H9 (cell line): ENCODE measurements around the gene SRGN. TPM values are rescaled to one million over a fixed set of nuclear protein-coding genes. Genes with fewer than 3 reads are reported as not detected.

Source experiments
- DNase-seq: peaks from one replicate; pipeline ENCODE4 v3.0.0-alpha.2; 2017
- H2AFZ ChIP-seq: one replicate; pipeline ENCODE4 v1.6.1; 2013; ENCODE audit warnings: mild to moderate bottlenecking, low read length, control low read depth, moderate library complexity
- H2AK5ac ChIP-seq: 2 replicates; pipeline ENCODE4 v1.6.1; 2013; ENCODE audit warnings: low read length, control low read depth, mixed read lengths; ENCODE audit not compliant: insufficient read length
- H2BK120ac ChIP-seq: one replicate; pipeline ENCODE4 v1.6.1; 2013; ENCODE audit warnings: low read depth, mild to moderate bottlenecking, low read length, control low read depth, inconsistent platforms; ENCODE audit not compliant: poor library complexity, severe bottlenecking
- H2BK12ac ChIP-seq: 2 replicates; pipeline ENCODE4 v1.6.1; 2013; ENCODE audit warnings: low read length, control low read depth, mixed read lengths, low read depth; ENCODE audit not compliant: insufficient read length
- H2BK15ac ChIP-seq: 2 replicates; pipeline ENCODE4 v1.6.1; 2013; ENCODE audit warnings: low read depth, low read length, control low read depth
- H2BK20ac ChIP-seq: one replicate; pipeline ENCODE4 v1.6.1; 2013; ENCODE audit warnings: low read depth, mild to moderate bottlenecking, low read length, control low read depth, inconsistent platforms; ENCODE audit not compliant: poor library complexity, severe bottlenecking
- H2BK5ac ChIP-seq: 2 replicates; pipeline ENCODE4 v1.6.1; 2013; ENCODE audit warnings: low read length, control low read depth, mixed read lengths; ENCODE audit not compliant: insufficient read length
- H3K14ac ChIP-seq: 2 replicates; pipeline ENCODE4 v1.6.1; 2013; ENCODE audit warnings: low read length, control low read depth; ENCODE audit not compliant: insufficient read depth
- H3K18ac ChIP-seq: 2 replicates; pipeline ENCODE4 v1.6.1; 2013; ENCODE audit warnings: low read depth, mild to moderate bottlenecking, mixed read lengths, low read length, control low read depth; ENCODE audit not compliant: insufficient read length
- H3K23ac ChIP-seq: 2 replicates; pipeline ENCODE4 v1.6.1; 2013; ENCODE audit warnings: low read length, control low read depth, mixed read lengths, low read depth; ENCODE audit not compliant: insufficient read length
- H3K23me2 ChIP-seq: 2 replicates; pipeline ENCODE4 v1.6.1; 2013; ENCODE audit warnings: low read depth, mild to moderate bottlenecking, mixed read lengths, low read length, control low read depth; ENCODE audit not compliant: insufficient read length, poor library complexity, severe bottlenecking
- H3K27ac ChIP-seq: 2 replicates; pipeline ENCODE4 v1.5.1; 2013; ENCODE audit warnings: low read length, control low read depth, mixed read lengths, low read depth; ENCODE audit not compliant: insufficient read length
- H3K27me3 ChIP-seq: 2 replicates; pipeline ENCODE4 v1.6.1; 2013; ENCODE audit warnings: low read length, control low read depth, inconsistent platforms; ENCODE audit not compliant: insufficient read depth
- H3K4ac ChIP-seq: 2 replicates; pipeline ENCODE4 v1.6.1; 2013; ENCODE audit warnings: low read depth, mild to moderate bottlenecking, control low read depth, inconsistent platforms, low read length, moderate library complexity
- H3K4me1 ChIP-seq: 2 replicates; pipeline ENCODE4 v1.6.1; 2013; ENCODE audit warnings: low read length, control low read depth, inconsistent platforms; ENCODE audit not compliant: insufficient read depth
- H3K4me2 ChIP-seq: 2 replicates; pipeline ENCODE4 v1.6.1; 2013; ENCODE audit warnings: low read length, control low read depth, mixed read lengths; ENCODE audit not compliant: insufficient read length, insufficient read depth
- H3K56ac ChIP-seq: 2 replicates; pipeline ENCODE4 v1.6.1; 2013; ENCODE audit warnings: low read depth, mild to moderate bottlenecking, mixed read lengths, low read length, control low read depth; ENCODE audit not compliant: insufficient read length
- H3K79me1 ChIP-seq: 2 replicates; pipeline ENCODE4 v1.6.1; 2013; ENCODE audit warnings: low read depth, mild to moderate bottlenecking, moderate library complexity, low read length, control low read depth, inconsistent platforms; ENCODE audit not compliant: insufficient read depth, poor library complexity, severe bottlenecking
- H3K79me2 ChIP-seq: 2 replicates; pipeline ENCODE4 v1.6.1; 2013; ENCODE audit warnings: low read length, control low read depth, inconsistent platforms; ENCODE audit not compliant: insufficient read depth
- H3K9ac ChIP-seq: 2 replicates; pipeline ENCODE4 v1.6.1; 2013; ENCODE audit warnings: low read length, control low read depth, mixed read lengths; ENCODE audit not compliant: insufficient read length; ENCODE audit errors: extremely low read depth
- H3K9me3 ChIP-seq: one replicate; pipeline ENCODE4 v1.6.1; 2013; ENCODE audit warnings: low read depth, low read length, inconsistent platforms; ENCODE audit not compliant: control insufficient read depth
- H3T11ph ChIP-seq: one replicate; pipeline ENCODE4 v1.6.1; 2013; ENCODE audit warnings: mild to moderate bottlenecking, low read length, control low read depth, inconsistent platforms
- H4K20me1 ChIP-seq: one replicate; pipeline ENCODE4 v1.6.1; 2013; ENCODE audit not compliant: control insufficient read depth, insufficient read length, insufficient read depth
- H4K5ac ChIP-seq: 2 replicates; pipeline ENCODE4 v1.6.1; 2013; ENCODE audit warnings: low read depth, mild to moderate bottlenecking, mixed read lengths, low read length, control low read depth; ENCODE audit not compliant: insufficient read length
- H4K8ac ChIP-seq: replicated peaks from 2 replicates; pipeline ENCODE4 v1.6.1; 2013; ENCODE audit warnings: low read length, control low read depth, mixed read lengths, low read depth; ENCODE audit not compliant: insufficient read length
- H4K91ac ChIP-seq: 2 replicates; pipeline ENCODE4 v1.6.1; 2013; ENCODE audit warnings: low read depth, mild to moderate bottlenecking, moderate library complexity, mixed read lengths, low read length, control low read depth; ENCODE audit not compliant: insufficient read length
- H3K27ac Mint-ChIP-seq, 3 experiments: 2 replicates in 2 of 3; 3 replicates in 1 of 3; pipeline ENCODE4 v1.8.0; 2020 to 2021; ENCODE audit warnings: mixed read lengths in 3 of 3, mild to moderate bottlenecking in 1 of 3, moderate library complexity in 1 of 3
- H3K27me3 Mint-ChIP-seq: 2 replicates; pipeline ENCODE4 v1.8.0; 2021; ENCODE audit warnings: low read depth, mild to moderate bottlenecking, moderate library complexity, mixed read lengths
- H3K36me3 Mint-ChIP-seq, 3 experiments: 2 replicates in 2 of 3; 3 replicates in 1 of 3; pipeline ENCODE4 v1.8.0; 2020 to 2021; ENCODE audit warnings: low read depth in 3 of 3, mixed read lengths in 3 of 3; ENCODE audit not compliant: insufficient read depth in 1 of 3
- H3K4me1 Mint-ChIP-seq, 2 experiments: 2 replicates each; pipeline ENCODE4 v1.8.0; 2020; ENCODE audit warnings: mixed read lengths in 2 of 2
- H3K4me3 Mint-ChIP-seq, 2 experiments: 2 replicates in 1 of 2; 3 replicates in 1 of 2; pipeline ENCODE4 v1.8.0; 2020 to 2021; ENCODE audit warnings: mild to moderate bottlenecking in 2 of 2, mixed read lengths in 2 of 2, moderate library complexity in 1 of 2
- H3K9me3 Mint-ChIP-seq, 2 experiments: 2 replicates in 1 of 2; 3 replicates in 1 of 2; pipeline ENCODE4 v1.8.0; 2020; ENCODE audit warnings: mild to moderate bottlenecking in 2 of 2, mixed read lengths in 2 of 2, moderate library complexity in 1 of 2
- WGBS: extraction: QIAGEN DNeasy Blood & Tissue Kit; methylation state at CpG from one replicate; pipeline ENCODE4 v1.1.7; 2013; ENCODE audit warnings: missing lambda C conversion rate, low lambda C conversion rate, mixed read lengths; ENCODE audit not compliant: insufficient read length; ENCODE audit errors: extremely low coverage; 5-methylcytosine and 5-hydroxymethylcytosine counted together
- total RNA-seq: library from RNA; stranded (reverse); gene quantifications from 2 replicates; pipeline ENCODE4 v1.2.1, GENCODE V29; 2021
- TF ChIP-seq, protein P1 (sequence below): fragments of 200-600 bp; sonication (generic); conservative IDR thresholded peaks from 3 replicates; pipeline ENCODE4 v1.8.0; 2021; ENCODE audit warnings: antibody characterized with exemption, mild to moderate bottlenecking

The SRGN gene
- total RNA-seq, 1 experiment from 2014 or later, result not detected

DNA sequence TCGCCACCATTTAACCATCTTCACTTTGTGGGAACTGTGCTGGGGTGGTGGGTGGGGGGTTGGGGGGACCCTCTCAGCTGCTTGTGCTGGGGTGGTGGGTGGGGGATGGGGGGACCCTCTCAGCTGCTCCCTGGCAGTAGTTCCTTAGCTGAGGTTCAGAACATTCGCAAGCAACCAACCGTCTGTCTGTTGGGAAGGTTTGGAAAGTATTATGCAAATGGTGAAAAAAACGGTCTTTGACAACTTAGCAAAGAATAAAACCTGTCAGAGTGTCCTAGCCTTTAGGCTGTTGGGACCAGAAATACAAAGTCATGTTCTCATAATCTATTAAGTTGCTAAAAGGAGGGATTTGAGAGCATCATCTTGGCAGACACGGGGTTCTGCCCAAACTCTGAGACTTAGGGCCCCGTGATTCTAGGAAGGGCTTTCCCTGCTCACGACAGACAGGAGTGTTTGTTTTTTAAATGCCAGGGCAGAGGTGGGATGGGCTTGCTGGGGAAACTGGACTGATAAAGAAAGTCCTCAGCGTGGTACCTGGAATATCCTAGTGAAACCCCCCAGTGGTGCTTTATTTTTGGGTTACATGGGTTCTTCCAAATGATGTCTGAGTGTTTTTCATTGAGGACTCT lies 14.1 kb upstream of the SRGN start:
- no peak overlapping the region for H3T11ph ChIP-seq
- H4K5ac ChIP-seq, result no peak overlapping the region
- peaks cover 16 to 25% of the 10 kb centered on the region in 2 experiments for H3K4me1 Mint-ChIP-seq
- no peak overlapping the region for H3K56ac ChIP-seq
- H2BK5ac ChIP-seq, result no peak overlapping the region
- H4K8ac ChIP-seq, result no peak overlapping the region
- no peak overlapping the region for H3K23ac ChIP-seq
- no peak overlapping the region for H2BK120ac ChIP-seq
- H3K4me1 ChIP-seq, result no peaks in the 10 kb centered on the region
- H4K20me1 ChIP-seq, result no peaks in the 10 kb centered on the region
- no peaks in the 10 kb centered on the region for H3K23me2 ChIP-seq
- H3K4me2 ChIP-seq, result no peak overlapping the region
- no peaks in the 10 kb centered on the region for H3K27me3 ChIP-seq
- no peaks in the 10 kb centered on the region for H3K79me2 ChIP-seq
- H3K18ac ChIP-seq, result no peak overlapping the region
- no peaks in the 10 kb centered on the region for H3K79me1 ChIP-seq
- H2BK15ac ChIP-seq, result no peak overlapping the region
- no peaks in the 10 kb centered on the region; the same call in 1 of the 2 replicates for H3K27me3 Mint-ChIP-seq
- H3K14ac ChIP-seq, result no peak overlapping the region
- H3K27ac Mint-ChIP-seq, result peak overlapping the region in 1 of 3 experiments; percentile 40; a peak in 1 of 7 replicates
- no peak overlapping the region for H2AK5ac ChIP-seq
- no peaks in the 10 kb centered on the region; a peak in 1 of 7 replicates for H3K36me3 Mint-ChIP-seq
- no peak overlapping the region for H2AFZ ChIP-seq
- H3K9me3 ChIP-seq, result no peaks in the 10 kb centered on the region
- H3K4me3 Mint-ChIP-seq, result no peak overlapping the region
- H3K9me3 Mint-ChIP-seq, result no peaks in the 10 kb centered on the region
- no peak overlapping the region for H3K27ac ChIP-seq
- WGBS, result no CpG with 5 or more reads among the region's 8 CpGs
- DNase-seq, result no peak
- H2BK12ac ChIP-seq, result no peak overlapping the region
- TF ChIP-seq, protein P1, sequence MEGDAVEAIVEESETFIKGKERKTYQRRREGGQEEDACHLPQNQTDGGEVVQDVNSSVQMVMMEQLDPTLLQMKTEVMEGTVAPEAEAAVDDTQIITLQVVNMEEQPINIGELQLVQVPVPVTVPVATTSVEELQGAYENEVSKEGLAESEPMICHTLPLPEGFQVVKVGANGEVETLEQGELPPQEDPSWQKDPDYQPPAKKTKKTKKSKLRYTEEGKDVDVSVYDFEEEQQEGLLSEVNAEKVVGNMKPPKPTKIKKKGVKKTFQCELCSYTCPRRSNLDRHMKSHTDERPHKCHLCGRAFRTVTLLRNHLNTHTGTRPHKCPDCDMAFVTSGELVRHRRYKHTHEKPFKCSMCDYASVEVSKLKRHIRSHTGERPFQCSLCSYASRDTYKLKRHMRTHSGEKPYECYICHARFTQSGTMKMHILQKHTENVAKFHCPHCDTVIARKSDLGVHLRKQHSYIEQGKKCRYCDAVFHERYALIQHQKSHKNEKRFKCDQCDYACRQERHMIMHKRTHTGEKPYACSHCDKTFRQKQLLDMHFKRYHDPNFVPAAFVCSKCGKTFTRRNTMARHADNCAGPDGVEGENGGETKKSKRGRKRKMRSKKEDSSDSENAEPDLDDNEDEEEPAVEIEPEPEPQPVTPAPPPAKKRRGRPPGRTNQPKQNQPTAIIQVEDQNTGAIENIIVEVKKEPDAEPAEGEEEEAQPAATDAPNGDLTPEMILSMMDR, result no peak
- H4K91ac ChIP-seq, result no peak overlapping the region
- H3K4ac ChIP-seq, result no peak overlapping the region
- no peak overlapping the region for H2BK20ac ChIP-seq
- H3K9ac ChIP-seq, result no peak overlapping the region
